ENCODE data around the gene ICAM5. TPM values are rescaled to one million over a fixed set of nuclear protein-coding genes. Genes with fewer than 3 reads are reported as not detected.

Gene ICAM5
- total and polyA plus RNA-seq, 10 of the 15 experiments (the other 5 are each of a cell fraction or from before 2014, with no cell fraction given) = 0.14 to 4.6 (median 0.94) TPM; not detected in 2

- POLR2A ChIA-PET = interaction anchor here (0.6 to 4.7 kb wide), 27 partner anchors 11 to 286 kb away, joined by 3 to 108 read pairs (median 4); partner anchors contain the start of genes ANGPTL6, FDX2, ICAM4 and ICAM5
- no peak overlapping the region for H2AFZ ChIP-seq (ENCODE audit: control insufficient read depth, low read depth, low read length)
- TF ChIP-seq RELB (IDR thresholded peaks at IDR 0.05; ENCODE audit: low read depth) (peak; percentile 86), MTA2 (IDR thresholded peaks at IDR 0.05; ENCODE audit: low read depth) (no peak), KAT2A (conservative IDR thresholded peaks at IDR 0.05; ENCODE audit: control insufficient read depth, low read depth, low read length) (no peak), POLR2AphosphoS5 (IDR thresholded peaks at IDR 0.05; ENCODE audit: low read length) (peak; percentile 65; the same call in 1 of the 2 replicates), ATF2 (IDR thresholded peaks at IDR 0.05; ENCODE audit: low read length) (0 out of 2 replicates have a peak, but pooled peaks have one; percentile 50), MXI1 (IDR thresholded peaks at IDR 0.05; ENCODE audit: low read depth, low read length) (no peak), PRDM15 (CRISPR knock-in tag; IDR thresholded peaks at IDR 0.05) (peak; percentile 22; the same call in 1 of the 2 replicates), MYC (IDR thresholded peaks at IDR 0.05; ENCODE audit: insufficient read depth, insufficient read length, insufficient replicate concordance, low read length, severe bottlenecking) (no peak), USF1 (IDR thresholded peaks at IDR 0.05; ENCODE audit: borderline replicate concordance, extremely low read length, insufficient read depth, low read depth, low read length) (no peak), RCOR1 (conservative IDR thresholded peaks at IDR 0.05; ENCODE audit: low read depth, low read length) (no peak), RFX5 (IDR thresholded peaks at IDR 0.05; ENCODE audit: low read depth, low read length) (no peak), GATAD2B (conservative IDR thresholded peaks at IDR 0.05; ENCODE audit: low read depth) (peak; percentile 49; the same call in 1 of the 2 replicates), PKNOX1 (IDR thresholded peaks at IDR 0.05) (peak; percentile 87)
These were observed 18.1 kb upstream of the ICAM5 start for GRCh38 chr19:10271543-10272086.

More at GRCh38 chr19:10271543-10272086, 18.1 kb upstream of the ICAM5 start:
- Histone ChIP-seq H4K20me1 (ENCODE audit: control insufficient read depth, insufficient read depth) (no peaks in the 10 kb centered on the region), H3K4me3 (peak overlapping the region; percentile 92), H3K79me2 (ENCODE audit: control insufficient read depth, insufficient read depth, low read length) (peaks cover 54% of the 10 kb centered on the region), H3K36me3 (ENCODE audit: control insufficient read depth in 2 of 2, insufficient read depth in 2 of 2, low read length in 1 of 2) (peaks cover 6 to 10% of the 10 kb centered on the region in 2 experiments; a peak in 3 of 4 replicates), H3K4me2 (ENCODE audit: control insufficient read depth, insufficient read depth) (peak overlapping the region; percentile 99), H3K27me3 (replicated peaks in 1 of 2; ENCODE audit: control insufficient read depth in 2 of 2, insufficient read depth in 2 of 2, low read length in 1 of 2) (no peaks in the 10 kb centered on the region), H3K9ac (ENCODE audit: control insufficient read depth, insufficient read depth, low read length) (peak overlapping the region; percentile 89), H3K4me1 (ENCODE audit: control insufficient read depth, insufficient read depth, low read length) (no peaks in the 10 kb centered on the region; the same call in 1 of the 2 replicates), H3K9me3 (replicated peaks; ENCODE audit: control insufficient read depth, insufficient read depth, low read length) (no peaks in the 10 kb centered on the region), H3K27ac (ENCODE audit: control insufficient read depth, insufficient read depth) (peak overlapping the region; percentile 98)
- ChIA-PET RAD21 (ENCODE audit: unreplicated experiment) (interaction anchor here (0.7 to 6.1 kb wide), 32 partner anchors 9 to 190 kb away, joined by 3 to 206 read pairs (median 6); partner anchors contain the start of genes ANGPTL6, CDC37, DNMT1 and ICAM4), CTCF (interaction anchor here (0.8 to 11.2 kb wide), 28 partner anchors 9 to 301 kb away, joined by 3 to 370 read pairs (median 4); partner anchors contain the start of genes CDC37, ICAM4, ICAM5 and TYK2), SMC1A (ENCODE audit: uncharacterized antibody, unreplicated experiment) (interaction anchor here (0.5 to 8.5 kb wide), 26 partner anchors 9 to 167 kb away, joined by 3 to 158 read pairs (median 6); partner anchors contain the start of genes FDX2, ICAM4, ICAM5 and MRPL4)
- FAIRE-seq (peak; percentile 75), ATAC-seq (peak; percentile 58), DNase-seq (ENCODE audit: low read depth, low spot score) (no peak)
- under 1% methylated on average over 12 of the region's 12 CpGs for WGBS (ENCODE audit: insufficient coverage, insufficient replicate concordance, low lambda C conversion rate, missing lambda C conversion rate)
- intact Hi-C loops (cut with micrococcal nuclease; ENCODE audit: unreplicated experiment) (loop anchor here (2.0 to 5.0 kb wide), 2 partner anchors 61 to 109 kb away; partner anchors contain the start of genes RAVER1 and TYK2), in situ Hi-C loops (cut with MboI) (no loop called here)
- BruUV-seq (replicated peaks) = TSS peak; percentile 88

Data from GM12878 (cell line).